Upper lobe of left lung (tissue), 6 donors: ENCODE data around the gene PCDHB9. TPM values are rescaled to one million over a fixed set of nuclear protein-coding genes. Genes with fewer than 3 reads are reported as not detected.
A peak's percentile ranks its signal among the peaks of the same experiment; 100 is the strongest.
"Not testable (repeated sequence)": the region's sequence is repeated elsewhere in the genome, so short reads cannot be mapped to it uniquely, and the experiment has no call there.

Experiments used
- ATAC-seq, 2 donors: fragments of 200-7000 bp; cut with Tn5 transposase; one replicate each; pipeline ENCODE4 v1.9.1; 2022; ENCODE audit warnings: mild to moderate bottlenecking in 2 of 2, moderate library complexity in 2 of 2; ENCODE audit not compliant: low FRiP score in 2 of 2
- DNase-seq, 2 donors: peaks; one replicate each; pipeline ENCODE4 v3.0.0-alpha.2; 2019 to 2020
- H3K27ac ChIP-seq, 4 donors: fragments of 200-600 bp; sonication (generic); one replicate each; pipeline ENCODE4 v1.5.1; 2016 to 2019
- H3K27me3 ChIP-seq, 4 donors: fragments of 200-600 bp; sonication (generic); one replicate each; pipeline ENCODE4 v1.5.1; 2017 to 2019
- H3K36me3 ChIP-seq, 4 donors: fragments of 200-600 bp; sonication (generic); one replicate each; pipeline ENCODE4 v1.5.1; 2016 to 2019
- H3K4me1 ChIP-seq, 4 donors: fragments of 200-600 bp; sonication (generic); one replicate each; pipeline ENCODE4 v1.5.1; 2018 to 2019
- H3K4me3 ChIP-seq, 4 donors: fragments of 200-600 bp; sonication (generic); one replicate each; pipeline ENCODE4 v1.5.1; 2017 to 2019; ENCODE audit warnings: mild to moderate bottlenecking in 2 of 4, moderate library complexity in 1 of 4
- H3K9me3 ChIP-seq, 4 donors: fragments of 200-600 bp; sonication (generic); one replicate each; pipeline ENCODE4 v1.5.1; 2018 to 2019
- EP300 ChIP-seq, 4 donors: sonication (generic); formaldehyde crosslinking; IDR thresholded peaks; one replicate each; pipeline ENCODE4 v1.5.1; 2017; ENCODE audit warnings: antibody characterized with exemption in 4 of 4, control low read depth in 2 of 4
- POLR2A ChIP-seq, 4 donors: fragments of 450-650 bp; IDR thresholded peaks; one replicate each; pipeline ENCODE4 v1.5.1; 2016 to 2017; ENCODE audit warnings: antibody characterized with exemption in 4 of 4, mild to moderate bottlenecking in 2 of 4
- POLR2AphosphoS5 ChIP-seq, 2 donors: sonication (generic); formaldehyde crosslinking; IDR thresholded peaks; one replicate each; pipeline ENCODE4 v1.5.1; 2017; ENCODE audit warnings: antibody characterized with exemption in 2 of 2
- WGBS, 2 donors: methylation state at CpG; one replicate each; pipeline ENCODE4 v1.1.5; 2017 to 2018; 5-methylcytosine and 5-hydroxymethylcytosine counted together
- total RNA-seq, 6 donors: library from RNA; depleted of rRNA in 4 of 6; stranded (reverse); fragments of >200 nt in 4 of 6; gene quantifications; one replicate each; pipeline versions ENCODE4 v1.1.0 to v1.2.1, GENCODE V29; 2016 to 2021
- TF ChIP-seq, protein P1 (sequence below), 6 experiments: fragments of 450-650 bp in 4 of 6; fragments of 200-600 bp in 2 of 6; sonication (generic) in 2 of 6; IDR thresholded peaks; one replicate each; pipeline ENCODE4 v1.5.1; 2016 to 2019; ENCODE audit warnings: antibody characterized with exemption in 6 of 6
- donor health status: DM: no; HTN: no; CAD: no; lungs with moderate emphysema.
- donor health status: DM: no; HTN: yes; CAD: no; lungs with severe emphysema.

Gene PCDHB9
- total RNA-seq, 6 donors from 2014 or later, result 0.63 to 3.1 (median 1.2) TPM

- not testable (repeated sequence) for H3K4me1 ChIP-seq, H3K36me3 ChIP-seq, H3K27ac ChIP-seq, H3K4me3 ChIP-seq, ATAC-seq, H3K27me3 ChIP-seq
- DNase-seq, result peak in 1 of 2 donors; percentile 70
- peaks cover 13 to 57% (median 41%) of the 10 kb centered on the region in 4 donors for H3K9me3 ChIP-seq
- WGBS, 2 donors, result 37 to 51% methylated on average over 14 to 22 of the region's 32 CpGs
These were observed 7.1 kb upstream of the PCDHB9 start for GRCh38 chr5:141179876-141180275.

DNA sequence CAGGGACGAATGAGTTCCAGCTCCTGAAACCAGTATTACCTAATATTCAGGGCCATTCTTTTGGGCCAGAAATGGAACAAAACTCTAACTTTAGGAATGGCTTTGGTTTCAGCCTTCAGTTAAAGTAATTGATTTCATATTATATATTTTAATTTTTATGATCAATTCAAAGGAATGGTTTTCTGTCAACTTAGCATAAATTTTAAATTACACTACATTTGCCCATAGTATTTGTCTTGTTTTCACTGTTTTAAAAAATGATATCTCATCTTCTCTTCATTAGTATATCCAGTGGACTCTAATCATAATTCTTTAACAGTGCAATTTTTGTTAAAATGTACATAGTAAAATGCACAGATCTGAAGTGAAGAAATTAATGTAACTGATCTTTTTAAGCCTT is 6.6 kb upstream of the PCDHB9 start:
- no peak for TF ChIP-seq EP300 (IDR thresholded peaks at IDR 0.05)
- TF ChIP-seq, protein P1, sequence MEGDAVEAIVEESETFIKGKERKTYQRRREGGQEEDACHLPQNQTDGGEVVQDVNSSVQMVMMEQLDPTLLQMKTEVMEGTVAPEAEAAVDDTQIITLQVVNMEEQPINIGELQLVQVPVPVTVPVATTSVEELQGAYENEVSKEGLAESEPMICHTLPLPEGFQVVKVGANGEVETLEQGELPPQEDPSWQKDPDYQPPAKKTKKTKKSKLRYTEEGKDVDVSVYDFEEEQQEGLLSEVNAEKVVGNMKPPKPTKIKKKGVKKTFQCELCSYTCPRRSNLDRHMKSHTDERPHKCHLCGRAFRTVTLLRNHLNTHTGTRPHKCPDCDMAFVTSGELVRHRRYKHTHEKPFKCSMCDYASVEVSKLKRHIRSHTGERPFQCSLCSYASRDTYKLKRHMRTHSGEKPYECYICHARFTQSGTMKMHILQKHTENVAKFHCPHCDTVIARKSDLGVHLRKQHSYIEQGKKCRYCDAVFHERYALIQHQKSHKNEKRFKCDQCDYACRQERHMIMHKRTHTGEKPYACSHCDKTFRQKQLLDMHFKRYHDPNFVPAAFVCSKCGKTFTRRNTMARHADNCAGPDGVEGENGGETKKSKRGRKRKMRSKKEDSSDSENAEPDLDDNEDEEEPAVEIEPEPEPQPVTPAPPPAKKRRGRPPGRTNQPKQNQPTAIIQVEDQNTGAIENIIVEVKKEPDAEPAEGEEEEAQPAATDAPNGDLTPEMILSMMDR (IDR thresholded peaks at IDR 0.05), result no peak
- TF ChIP-seq POLR2AphosphoS5 (IDR thresholded peaks at IDR 0.05), result no peak
- no peak for TF ChIP-seq POLR2A (IDR thresholded peaks at IDR 0.05)
- peaks cover 13 to 55% (median 41%) of the 10 kb centered on the region in 4 donors for H3K9me3 ChIP-seq
- H3K27me3 ChIP-seq, result no peaks in the 10 kb centered on the region
- H3K4me3 ChIP-seq, result no peak overlapping the region
- H3K27ac ChIP-seq, result no peak overlapping the region
- no peak for ATAC-seq
- no peak for DNase-seq
- no peaks in the 10 kb centered on the region for H3K4me1 ChIP-seq
- H3K36me3 ChIP-seq, result no peaks in the 10 kb centered on the region
- WGBS, 2 donors, result 50 to 75% methylated on average over 1 of the region's 1 CpG

GRCh38 chr5:141182248-141182647 is 4.7 kb upstream of the PCDHB9 start, which contains the start of gene PCDHB16:
Gene PCDHB16 (plus strand): TSS chr5:141182387. CDS start chr5:141182560, 173 bp downstream.
- H3K4me3 ChIP-seq, result peak within 1 kb of the TSS in 3 of 4 donors; percentile 26 to 35 (median 26)
- peak in 1 of 2 donors; percentile 55 for ATAC-seq

DNA sequence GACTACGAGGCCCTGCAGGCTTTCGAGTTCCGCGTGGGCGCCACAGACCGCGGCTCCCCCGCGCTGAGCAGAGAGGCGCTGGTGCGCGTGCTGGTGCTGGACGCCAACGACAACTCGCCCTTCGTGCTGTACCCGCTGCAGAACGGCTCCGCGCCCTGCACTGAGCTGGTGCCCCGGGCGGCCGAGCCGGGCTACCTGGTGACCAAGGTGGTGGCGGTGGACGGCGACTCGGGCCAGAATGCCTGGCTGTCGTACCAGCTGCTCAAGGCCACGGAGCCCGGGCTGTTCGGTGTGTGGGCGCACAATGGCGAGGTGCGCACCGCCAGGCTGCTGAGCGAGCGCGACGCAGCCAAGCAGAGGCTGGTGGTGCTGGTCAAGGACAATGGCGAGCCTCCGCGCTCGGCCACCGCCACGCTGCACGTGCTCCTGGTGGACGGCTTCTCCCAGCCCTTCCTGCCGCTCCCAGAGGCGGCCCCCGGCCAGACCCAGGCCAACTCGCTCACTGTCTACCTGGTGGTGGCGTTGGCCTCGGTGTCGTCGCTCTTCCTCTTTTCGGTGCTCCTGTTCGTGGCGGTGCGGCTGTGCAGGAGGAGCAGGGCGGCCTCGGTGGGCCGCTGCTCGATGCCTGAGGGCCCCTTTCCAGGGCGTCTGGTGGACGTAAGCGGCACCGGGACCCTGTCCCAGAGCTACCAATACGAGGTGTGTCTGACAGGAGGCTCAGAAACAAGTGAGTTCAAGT is 2.7 kb upstream of the PCDHB9 start:
- WGBS, 2 donors, result 32 to 34% methylated on average over 6 to 17 of the region's 69 CpGs
- not testable (repeated sequence) for H3K27ac ChIP-seq, ATAC-seq, H3K4me1 ChIP-seq, H3K4me3 ChIP-seq, H3K27me3 ChIP-seq, H3K36me3 ChIP-seq
- peaks cover 5 to 56% (median 32%) of the 10 kb centered on the region in 4 donors for H3K9me3 ChIP-seq
- DNase-seq, result peak in 1 of 2 donors; percentile 57

More at GRCh38 chr5:141182248-141182647, 4.7 kb upstream of the PCDHB9 start, which contains the start of gene PCDHB16:
- Histone ChIP-seq H3K27me3 (no peaks in the 10 kb centered on the region), H3K27ac (peak within 1 kb of the TSS in 1 of 4 donors; percentile 28), H3K9me3 (peaks cover 4 to 56% (median 42%) of the 10 kb centered on the region in 4 donors), H3K36me3 (no peaks in the 10 kb centered on the region), H3K4me1 (no peaks in the 10 kb centered on the region)
- TF ChIP-seq EP300 (IDR thresholded peaks at IDR 0.05), result no peak
- TF ChIP-seq, protein P1 (IDR thresholded peaks at IDR 0.05), result peak in 1 of 6 experiments; percentile 35
- WGBS, 2 donors, result 8 to 12% methylated on average over 13 of the region's 13 CpGs
- no peak for DNase-seq

DNA sequence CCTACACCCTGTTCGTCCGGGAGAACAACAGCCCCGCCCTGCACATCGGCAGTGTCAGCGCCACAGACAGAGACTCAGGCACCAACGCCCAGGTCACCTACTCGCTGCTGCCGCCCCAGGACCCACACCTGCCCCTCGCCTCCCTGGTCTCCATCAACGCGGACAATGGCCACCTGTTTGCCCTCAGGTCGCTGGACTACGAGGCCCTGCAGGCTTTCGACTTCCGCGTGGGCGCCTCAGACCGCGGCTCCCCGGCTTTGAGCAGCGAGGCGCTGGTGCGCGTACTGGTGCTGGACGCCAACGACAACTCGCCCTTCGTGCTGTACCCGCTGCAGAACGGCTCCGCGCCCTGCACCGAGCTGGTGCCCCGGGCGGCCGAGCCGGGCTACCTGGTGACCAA is 1.7 kb downstream of the PCDHB9 start:
- H3K27me3 ChIP-seq, result not testable (repeated sequence)
- 30 to 40% methylated on average over 11 to 13 of the region's 37 CpGs for WGBS, 2 donors
- H3K9me3 ChIP-seq, result peaks cover 9 to 64% (median 30%) of the 10 kb centered on the region in 4 donors

DNA sequence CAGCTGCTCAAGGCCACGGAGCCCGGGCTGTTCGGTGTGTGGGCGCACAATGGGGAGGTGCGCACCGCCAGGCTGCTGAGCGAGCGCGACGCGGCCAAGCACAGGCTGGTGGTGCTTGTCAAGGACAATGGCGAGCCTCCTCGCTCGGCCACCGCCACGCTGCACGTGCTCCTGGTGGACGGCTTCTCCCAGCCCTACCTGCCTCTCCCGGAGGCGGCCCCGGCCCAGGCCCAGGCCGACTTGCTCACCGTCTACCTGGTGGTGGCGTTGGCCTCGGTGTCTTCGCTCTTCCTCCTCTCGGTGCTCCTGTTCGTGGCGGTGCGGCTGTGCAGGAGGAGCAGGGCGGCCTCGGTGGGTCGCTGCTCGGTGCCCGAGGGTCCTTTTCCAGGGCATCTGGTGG is 2.2 kb downstream of the PCDHB9 start:
- DNase-seq, result peak in 1 of 2 donors; percentile 81
- not testable (repeated sequence) for H3K27me3 ChIP-seq, ATAC-seq, H3K4me1 ChIP-seq, H3K36me3 ChIP-seq, H3K4me3 ChIP-seq, H3K27ac ChIP-seq
- H3K9me3 ChIP-seq, result peaks cover 9 to 63% (median 29%) of the 10 kb centered on the region in 4 donors
- WGBS, 2 donors, result 37 to 45% methylated on average over 12 to 19 of the region's 35 CpGs

More for the DNA sequence above, 1.7 kb downstream of the PCDHB9 start:
- DNase-seq, result peak in 1 of 2 donors; percentile 63
- H3K36me3 ChIP-seq, H3K4me1 ChIP-seq, H3K4me3 ChIP-seq, H3K27ac ChIP-seq, ATAC-seq: not testable (repeated sequence)
